DND-41 (cell line): ENCODE measurements around the gene MIEF2.

ENCODE experiments used
- CTCF ChIP-seq: IDR thresholded peaks from 2 replicates; pipeline ENCODE4 v1.5.1; 2012; ENCODE audit warnings: borderline replicate concordance, low read length, moderate library complexity, mild to moderate bottlenecking; ENCODE audit not compliant: poor library complexity, severe bottlenecking; ENCODE audit errors: extremely low read depth
- EZH2 ChIP-seq: IDR thresholded peaks from 3 replicates; pipeline ENCODE4 v1.6.1; 2012; ENCODE audit warnings: borderline replicate concordance, low read depth, mild to moderate bottlenecking, moderate library complexity, low read length, inconsistent platforms; ENCODE audit not compliant: severe bottlenecking

GRCh38 chr17:18256351-18256750, 4.1 kb upstream of the MIEF2 start:
- TF ChIP-seq CTCF: no peak
- no peak for TF ChIP-seq EZH2
